Brain pericyte (primary cell): ENCODE measurements around the gene NDUFS3.
A peak's percentile ranks its signal among the peaks of the same experiment; 100 is the strongest.

Source experiments
- DNase-seq: peaks from one replicate; pipeline ENCODE4 v3.0.0-alpha.2; 2012; ENCODE audit warnings: low read depth, low spot score

Gene NDUFS3

GRCh38 chr11:47589977-47590861, 11.3 kb downstream of the NDUFS3 start:
- no peak for DNase-seq

- no peak for DNase-seq
Measured at GRCh38 chr11:47591764-47592163, 12.9 kb downstream of the NDUFS3 start.

DNA sequence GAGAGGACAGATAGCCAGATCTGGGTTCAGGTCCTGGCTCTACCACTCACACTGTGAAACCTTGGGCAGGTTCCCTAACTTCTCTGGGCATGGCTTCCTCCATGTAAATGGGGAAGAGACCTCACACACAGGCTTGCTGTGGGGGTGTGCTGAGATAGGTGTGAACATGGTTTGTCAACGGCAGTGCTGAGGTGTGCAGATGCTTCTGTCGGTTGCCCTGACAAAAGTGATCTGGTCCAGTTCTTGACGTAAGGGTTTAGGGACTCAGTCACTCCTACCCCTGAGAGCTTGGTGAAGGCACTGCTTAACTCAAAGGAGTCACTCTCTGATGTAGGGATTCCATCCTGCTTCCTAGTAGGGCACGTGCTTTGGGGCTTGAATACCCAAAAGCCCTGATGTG, 13.4 kb downstream of the NDUFS3 start:
- DNase-seq, result no peak

GRCh38 chr11:47592970-47593369, 14.1 kb downstream of the NDUFS3 start:
- no peak for DNase-seq

- DNase-seq, result no peak
Measured at GRCh38 chr11:47593492-47593933, 14.6 kb downstream of the NDUFS3 start.

- DNase-seq, result no peak
Measured at GRCh38 chr11:47593934-47594855, 15.3 kb downstream of the NDUFS3 start, which contains the start of gene C1QTNF4. TSS of gene C1QTNF4 (minus strand) at chr11:47594411. CDS start at chr11:47590810, 3,601 bp downstream.

GRCh38 chr11:47595029-47595428, 16.2 kb downstream of the NDUFS3 start:
- no peak for DNase-seq

DNA sequence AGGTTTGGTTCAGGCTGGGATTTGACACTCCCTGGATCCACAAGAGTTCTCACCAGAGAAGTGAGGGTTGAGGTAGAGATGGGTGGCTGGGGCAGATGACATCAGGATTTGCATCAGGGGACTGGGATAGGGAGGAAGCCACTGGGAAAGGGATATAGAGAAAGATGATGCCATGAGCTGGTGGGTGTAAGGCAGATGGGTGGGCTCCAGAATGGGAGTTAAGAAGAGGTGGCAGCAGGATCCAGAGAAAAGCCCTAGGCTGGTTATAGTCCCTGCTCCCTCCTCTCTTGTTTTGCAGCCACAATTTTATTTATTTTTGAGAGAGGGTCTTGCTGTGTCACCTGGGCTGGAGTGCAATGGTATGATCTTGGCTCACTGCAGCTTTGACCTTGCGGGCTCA, 17.1 kb downstream of the NDUFS3 start:
- DNase-seq, result no peak

DNA sequence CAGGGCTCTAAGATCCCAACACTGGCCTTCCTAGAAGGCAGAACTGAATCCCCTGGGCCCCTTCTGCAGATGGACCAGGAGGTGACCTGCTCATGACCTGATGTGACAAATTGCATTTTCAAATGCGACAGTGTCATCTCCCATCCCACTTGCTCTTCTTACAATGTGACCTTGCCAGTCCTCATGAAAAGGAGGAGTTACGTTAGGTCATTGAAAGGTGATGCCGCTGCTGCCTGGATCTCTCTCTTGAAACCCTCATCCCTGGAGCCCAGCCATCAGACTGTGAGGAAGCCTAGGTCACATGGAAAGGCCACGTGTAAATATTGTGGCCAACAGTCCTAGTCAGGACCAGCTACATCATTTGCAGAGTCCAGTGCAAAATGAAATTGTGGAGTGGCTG, 21.0 kb downstream of the NDUFS3 start:
- no peak for DNase-seq

GRCh38 chr11:47603295-47603694, 24.4 kb downstream of the NDUFS3 start:
- no peak for DNase-seq

DNA sequence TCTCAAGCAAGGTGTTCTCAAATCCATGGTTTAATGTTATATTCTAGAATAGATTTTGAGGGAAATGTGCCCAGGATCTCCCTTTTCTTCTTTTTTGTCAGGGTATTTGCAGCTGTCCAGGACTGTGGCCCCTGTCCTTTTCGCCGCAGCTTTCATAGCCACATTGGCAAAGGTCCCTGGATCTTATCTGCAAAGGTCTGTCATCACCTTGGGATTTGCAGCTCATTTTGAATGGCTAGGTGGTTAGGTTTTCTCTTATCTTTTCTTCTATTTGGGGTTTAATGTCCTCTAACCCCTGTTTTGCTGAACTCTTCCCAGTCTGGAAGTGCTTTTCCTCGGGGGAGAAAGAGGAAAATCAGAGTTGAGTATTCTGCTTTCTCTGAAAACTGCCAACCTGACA, 27.0 kb downstream of the NDUFS3 start:
- no peak for DNase-seq

DNA sequence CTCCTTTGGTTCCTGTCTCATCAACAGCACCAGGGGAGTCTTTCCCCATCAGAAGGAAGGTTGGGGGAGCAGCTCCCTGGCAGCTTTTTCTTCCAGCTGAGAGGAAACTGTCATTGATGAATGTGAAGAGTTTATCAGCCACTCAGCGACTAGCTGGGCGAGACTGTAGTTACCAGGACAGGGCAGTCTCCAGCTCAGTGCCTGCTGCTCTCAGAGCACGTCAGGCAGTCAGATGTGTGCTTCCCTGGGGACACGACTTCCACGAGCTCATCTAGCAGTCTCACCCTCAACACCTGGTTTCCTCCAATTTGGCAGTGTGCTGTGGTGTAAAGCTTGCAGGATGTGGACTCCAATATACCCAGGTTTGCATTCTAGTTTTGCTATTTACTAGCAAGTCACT, 27.9 kb downstream of the NDUFS3 start:
- DNase-seq, result no peak

DNA sequence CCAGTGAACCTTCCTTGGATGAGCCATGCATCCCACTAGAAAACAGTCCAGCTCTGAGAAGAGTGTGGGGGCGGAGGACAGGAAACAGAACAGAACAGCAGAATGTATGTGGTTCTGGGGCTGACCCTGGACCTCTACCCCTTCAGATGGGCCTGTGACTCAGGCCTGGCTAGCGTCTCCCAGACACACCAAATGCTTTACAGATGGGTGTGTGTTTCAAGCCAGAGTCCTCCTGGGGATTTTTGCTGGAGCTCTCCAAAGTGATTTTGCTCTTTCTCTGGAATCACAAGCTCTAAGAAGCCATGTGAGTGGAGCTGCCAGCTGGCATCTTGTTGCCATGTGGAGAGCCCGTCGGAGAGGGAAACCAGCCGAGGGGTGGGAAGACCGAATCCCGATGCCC, 28.5 kb downstream of the NDUFS3 start:
- peak; percentile 77 for DNase-seq

DNA sequence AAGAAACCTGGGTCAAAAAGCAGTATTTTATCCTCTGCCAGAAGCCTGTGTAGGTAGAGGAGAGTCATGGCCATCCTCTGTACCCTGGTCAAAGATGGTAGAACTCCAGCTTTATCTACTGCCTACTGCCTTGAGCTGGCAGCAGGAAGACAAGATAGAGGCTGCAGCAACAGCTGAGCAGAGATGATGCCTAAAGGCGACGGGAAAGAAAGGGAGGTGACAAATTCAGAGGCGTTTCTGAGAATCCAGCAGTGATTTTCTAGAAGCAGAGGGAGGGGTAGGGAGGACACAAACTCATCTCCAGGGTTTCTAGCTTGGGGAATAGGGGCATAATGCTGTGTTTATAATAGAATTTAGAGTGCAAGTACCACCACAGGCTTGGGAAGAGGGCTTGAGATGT, 30.8 kb downstream of the NDUFS3 start:
- DNase-seq, result no peak

DNA sequence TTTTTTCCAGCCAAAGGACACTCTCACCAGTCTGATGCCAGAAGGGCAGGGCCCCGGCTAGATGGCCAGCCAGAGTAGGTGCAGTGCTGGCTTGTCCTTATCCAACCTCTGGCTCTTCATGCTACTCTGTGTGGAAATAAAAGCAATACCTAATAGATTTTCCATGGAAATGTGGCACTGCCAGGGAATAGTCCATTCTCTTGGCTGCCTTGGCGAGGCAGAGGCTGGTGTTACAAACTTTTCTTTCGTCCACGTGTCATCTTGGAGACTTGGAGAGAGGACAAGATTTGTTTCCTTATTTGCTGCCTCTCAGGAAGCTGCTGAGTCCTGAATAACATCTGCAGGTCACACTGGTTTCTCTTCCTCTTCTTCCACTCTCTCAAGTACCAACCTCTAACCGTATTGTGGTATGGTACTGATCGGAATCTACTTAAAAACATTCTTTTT, 32.5 kb downstream of the NDUFS3 start:
- no peak for DNase-seq

- DNase-seq, result no peak
Measured at GRCh38 chr11:47615249-47615648, 36.4 kb downstream of the NDUFS3 start.

GRCh38 chr11:47616726-47617416, 38.0 kb downstream of the NDUFS3 start:
- DNase-seq, result peak; percentile 41

DNA sequence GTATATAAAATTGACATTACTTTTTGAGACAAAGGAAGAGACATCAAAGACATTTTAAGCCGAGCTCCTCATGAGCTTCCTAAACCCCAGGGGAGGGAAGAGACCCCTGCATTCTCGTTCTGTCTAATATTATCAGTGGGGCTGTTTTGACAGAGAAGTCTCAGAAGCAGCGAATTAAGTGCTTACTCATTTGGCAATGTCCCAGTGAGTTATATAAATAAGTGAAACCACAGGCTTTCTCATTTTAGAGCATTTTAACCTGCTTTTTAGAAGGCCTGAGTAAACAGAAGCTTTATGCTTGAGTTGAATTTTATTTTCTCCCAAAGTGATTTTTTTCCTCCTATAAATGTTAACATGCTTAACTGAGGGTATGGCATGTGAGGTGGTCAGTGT, 38.5 kb downstream of the NDUFS3 start:
- DNase-seq, result peak; percentile 11

- DNase-seq, result no peak
Measured at GRCh38 chr11:47620836-47621378, 42.0 kb downstream of the NDUFS3 start.

GRCh38 chr11:47626234-47626633, 47.4 kb downstream of the NDUFS3 start:
- DNase-seq, result no peak

DNA sequence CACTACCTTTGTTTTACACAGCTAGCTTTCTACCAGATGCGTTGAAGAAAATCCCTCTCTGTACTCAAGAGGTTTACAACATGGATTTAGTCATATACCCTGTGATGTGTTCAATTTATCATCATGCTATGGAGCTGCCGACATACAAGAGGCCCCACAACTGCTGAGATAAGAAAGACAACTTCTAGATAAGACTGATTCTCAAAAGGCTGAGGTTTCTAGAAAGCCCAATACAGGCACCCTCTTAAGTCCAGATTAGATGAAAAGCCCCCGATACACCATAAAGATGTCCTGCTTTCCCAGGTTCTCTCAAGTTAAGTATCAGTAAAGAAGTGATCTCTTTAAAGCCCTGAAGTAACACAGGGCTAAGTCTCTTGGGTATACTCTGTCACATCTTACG, 49.2 kb downstream of the NDUFS3 start:
- no peak for DNase-seq
